NCI-H345 (cell line): ENCODE data around the gene ADAMTS7.
"Not testable (repeated sequence)": the region's sequence is repeated elsewhere in the genome, so short reads cannot be mapped to it uniquely, and the experiment has no call there.

Experiments
- DNase-seq: peaks from one replicate; lab custom pipeline; 2025; lab: John Stamatoyannopoulos, UW

Gene ADAMTS7

GRCh38 chr15:78811124-78811824, at the start of gene ADAMTS7:
Gene ADAMTS7, minus strand, starts transcription at chr15:78811464. Its CDS starts 244 bp downstream, at chr15:78811220.
- peak; percentile 6 for DNase-seq

GRCh38 chr15:78859971-78860719, 48.9 kb upstream of the ADAMTS7 start:
- DNase-seq: peak; percentile 42

GRCh38 chr15:78855746-78856145, 44.5 kb upstream of the ADAMTS7 start:
- no peak for DNase-seq

- DNase-seq: no peak
Observed at GRCh38 chr15:78854833-78855372, 43.6 kb upstream of the ADAMTS7 start.

GRCh38 chr15:78853500-78853899, 42.2 kb upstream of the ADAMTS7 start:
- DNase-seq: no peak

GRCh38 chr15:78850941-78851755, 39.9 kb upstream of the ADAMTS7 start:
- no peak for DNase-seq

GRCh38 chr15:78850352-78850751, 39.1 kb upstream of the ADAMTS7 start:
- no peak for DNase-seq

GRCh38 chr15:78847387-78847906, 36.2 kb upstream of the ADAMTS7 start:
- not testable (repeated sequence) for DNase-seq

- not testable (repeated sequence) for DNase-seq
Observed at GRCh38 chr15:78846906-78847305, 35.6 kb upstream of the ADAMTS7 start.

- no peak for DNase-seq
Observed at GRCh38 chr15:78842519-78842918, 31.3 kb upstream of the ADAMTS7 start.

- DNase-seq: no peak
Observed at GRCh38 chr15:78841891-78842290, 30.6 kb upstream of the ADAMTS7 start.

- no peak for DNase-seq
Observed at GRCh38 chr15:78841376-78841706, 30.1 kb upstream of the ADAMTS7 start.

- no peak for DNase-seq
Observed at GRCh38 chr15:78840661-78841375, 29.6 kb upstream of the ADAMTS7 start.

- not testable (repeated sequence) for DNase-seq
Observed at GRCh38 chr15:78839151-78839550, 27.9 kb upstream of the ADAMTS7 start.

GRCh38 chr15:78838489-78838888, 27.2 kb upstream of the ADAMTS7 start:
- DNase-seq: no peak

GRCh38 chr15:78837543-78837942, 26.3 kb upstream of the ADAMTS7 start:
- no peak for DNase-seq

- DNase-seq: no peak
Observed at GRCh38 chr15:78837131-78837530, 25.9 kb upstream of the ADAMTS7 start.

- DNase-seq: no peak
Observed at GRCh38 chr15:78836333-78836732, 25.1 kb upstream of the ADAMTS7 start.

GRCh38 chr15:78831229-78832207, 20.3 kb upstream of the ADAMTS7 start:
- DNase-seq: no peak

GRCh38 chr15:78830514-78831228, 19.4 kb upstream of the ADAMTS7 start:
- no peak for DNase-seq
